ENCODE results near the gene GABRA4.

GABRA4 gene

DNA sequence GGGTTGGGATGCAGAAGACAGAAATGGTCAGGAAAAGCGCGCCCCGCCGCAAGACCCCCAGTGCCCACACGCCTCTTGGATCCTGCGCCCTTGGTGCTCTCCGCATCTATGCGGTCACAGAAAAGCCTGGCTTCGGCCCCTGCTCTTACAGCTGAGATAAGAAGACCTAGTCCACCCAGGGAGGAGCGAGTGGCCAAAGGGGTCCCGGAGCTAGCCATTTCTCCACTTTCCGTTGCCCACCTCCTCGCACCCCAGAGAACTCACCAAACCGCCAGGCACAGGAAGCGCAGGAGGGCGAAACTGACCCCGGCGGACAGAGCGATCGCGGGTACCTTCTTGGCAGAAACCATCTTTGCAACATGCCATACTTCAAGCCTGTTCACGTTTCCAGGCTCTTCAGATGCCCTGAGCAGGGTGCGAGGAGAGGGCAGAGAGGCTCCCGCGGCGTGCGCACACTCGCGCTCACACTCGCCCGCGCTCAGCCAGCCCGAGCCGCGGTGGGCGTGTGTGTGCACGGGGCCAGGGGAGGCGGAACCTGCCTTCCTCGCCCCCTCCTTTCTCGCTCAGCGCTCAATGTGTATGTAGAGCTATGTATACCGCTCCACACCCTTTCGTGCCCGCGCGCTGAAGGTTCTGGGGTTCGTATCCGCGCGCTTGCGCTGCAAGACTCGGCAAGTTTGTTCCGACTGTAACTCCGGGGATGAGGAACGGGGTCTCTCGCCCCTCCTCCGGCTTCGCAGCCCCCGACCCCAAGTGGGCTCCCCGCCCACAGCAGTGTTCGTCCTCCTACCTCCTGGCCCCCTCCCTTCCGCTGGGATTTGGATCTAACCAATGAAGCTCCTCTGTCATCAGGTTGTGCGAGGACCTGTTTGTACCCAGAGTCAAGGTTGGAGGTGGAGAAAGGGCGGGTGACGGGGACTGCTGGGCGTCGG is at the start of gene GABRA4:
TSS of gene GABRA4 (minus strand) at position 507 of the 932 bp plus-strand sequence. CDS start at position 350, 157 bp downstream.
- no peak for DNase-seq

DNA sequence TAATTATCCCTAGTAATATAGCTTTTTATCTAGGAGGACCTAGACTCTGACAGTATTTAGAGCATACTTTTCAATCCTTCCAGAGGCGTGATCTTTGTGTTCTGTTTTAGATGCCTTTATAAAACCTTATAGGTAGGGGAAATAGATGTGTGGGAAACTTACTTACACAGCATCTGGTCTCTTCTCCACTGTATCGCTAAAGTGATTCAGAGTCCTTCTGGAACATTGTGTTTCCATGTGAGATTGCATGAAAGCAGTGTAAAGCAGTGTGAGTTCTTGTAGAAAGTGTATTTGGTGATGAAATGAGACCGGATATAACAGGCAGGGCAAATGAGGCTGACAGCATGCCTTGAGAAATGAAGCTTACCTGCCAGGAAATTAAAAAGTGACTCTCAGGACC is 47.4 kb upstream of the GABRA4 start:
- no peak for DNase-seq

DNA sequence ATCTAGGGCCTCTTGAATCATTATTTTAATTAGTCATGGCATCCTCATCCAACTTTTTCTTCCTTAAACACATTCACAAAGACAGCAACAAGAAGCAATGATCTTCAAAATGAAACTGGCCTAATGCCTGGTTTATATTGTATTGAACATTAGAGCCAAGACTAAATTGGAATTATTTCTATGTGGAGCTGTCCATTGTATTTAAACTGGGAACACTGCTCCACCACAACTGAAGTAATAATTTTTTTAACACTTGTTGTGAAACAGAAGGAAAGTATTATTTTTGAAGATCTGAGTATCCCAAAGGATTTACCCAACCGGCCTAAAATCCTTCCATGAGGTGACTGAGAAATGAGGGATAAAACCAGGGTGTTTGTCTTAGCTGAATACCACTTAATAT is 44.9 kb upstream of the GABRA4 start:
- DNase-seq, result no peak

DNA sequence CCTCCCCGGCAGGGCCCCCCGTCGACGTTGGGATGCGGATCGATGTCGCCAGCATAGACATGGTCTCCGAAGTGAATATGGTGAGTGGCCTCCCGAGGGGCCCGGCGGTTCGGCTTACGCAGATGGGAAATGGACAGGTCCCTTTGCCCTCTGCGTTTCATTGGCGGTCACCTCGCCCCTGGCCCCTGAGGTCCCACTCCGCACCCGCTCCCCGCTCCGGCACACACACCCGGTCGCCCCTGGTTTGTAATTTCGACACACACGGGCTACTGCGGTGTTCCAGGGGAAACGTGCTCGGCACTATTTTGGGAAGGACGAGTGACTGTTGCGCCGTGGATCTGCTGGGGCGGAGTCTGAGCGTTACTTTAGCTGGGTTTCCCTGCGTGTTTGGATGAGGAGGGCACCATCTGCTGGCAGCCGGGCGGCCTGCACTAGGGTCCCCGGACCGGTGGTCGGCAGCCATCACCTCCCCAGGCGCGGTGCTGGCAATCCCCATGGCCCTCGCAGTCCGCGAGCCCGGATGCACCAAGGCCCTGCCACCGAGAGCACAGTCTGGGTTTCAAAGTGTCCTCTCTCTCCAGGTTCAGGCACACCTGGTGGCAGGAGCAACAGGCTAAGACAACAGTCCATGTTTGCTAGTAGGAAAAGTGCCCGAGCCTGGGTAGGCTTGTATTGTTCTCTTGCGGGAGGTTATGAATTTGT is 39.2 kb upstream of the GABRA4 start:
- no peak for DNase-seq

DNA sequence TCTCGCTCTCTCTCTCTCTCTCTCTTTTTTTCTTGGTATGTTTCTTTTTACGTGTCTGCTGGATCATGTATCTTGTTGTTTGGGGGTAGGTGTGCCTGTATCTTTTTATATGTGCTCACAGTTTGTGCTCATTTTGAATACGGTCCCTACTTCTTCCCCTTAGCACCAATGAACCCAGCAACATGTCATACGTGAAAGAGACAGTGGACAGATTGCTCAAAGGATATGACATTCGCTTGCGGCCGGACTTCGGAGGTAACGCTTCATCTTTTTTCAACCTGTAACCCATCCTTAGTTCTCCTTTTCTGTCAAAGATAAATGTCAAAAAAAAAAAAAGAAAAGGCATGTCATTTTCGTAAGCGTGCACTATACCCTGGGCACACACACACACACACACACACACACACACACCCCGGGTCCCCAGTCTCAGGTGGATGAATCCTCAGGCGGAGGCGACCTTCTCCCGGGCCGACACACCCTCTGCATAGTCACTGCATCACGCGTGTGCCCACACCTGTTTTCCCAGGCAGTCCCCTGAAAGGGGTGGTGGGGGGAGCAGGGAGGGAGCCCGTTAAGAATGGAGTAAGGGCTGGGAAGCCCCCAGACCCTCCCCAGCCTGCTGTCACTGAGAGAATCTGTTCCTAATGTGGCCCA is 38.5 kb upstream of the GABRA4 start:
- DNase-seq, result no peak

DNA sequence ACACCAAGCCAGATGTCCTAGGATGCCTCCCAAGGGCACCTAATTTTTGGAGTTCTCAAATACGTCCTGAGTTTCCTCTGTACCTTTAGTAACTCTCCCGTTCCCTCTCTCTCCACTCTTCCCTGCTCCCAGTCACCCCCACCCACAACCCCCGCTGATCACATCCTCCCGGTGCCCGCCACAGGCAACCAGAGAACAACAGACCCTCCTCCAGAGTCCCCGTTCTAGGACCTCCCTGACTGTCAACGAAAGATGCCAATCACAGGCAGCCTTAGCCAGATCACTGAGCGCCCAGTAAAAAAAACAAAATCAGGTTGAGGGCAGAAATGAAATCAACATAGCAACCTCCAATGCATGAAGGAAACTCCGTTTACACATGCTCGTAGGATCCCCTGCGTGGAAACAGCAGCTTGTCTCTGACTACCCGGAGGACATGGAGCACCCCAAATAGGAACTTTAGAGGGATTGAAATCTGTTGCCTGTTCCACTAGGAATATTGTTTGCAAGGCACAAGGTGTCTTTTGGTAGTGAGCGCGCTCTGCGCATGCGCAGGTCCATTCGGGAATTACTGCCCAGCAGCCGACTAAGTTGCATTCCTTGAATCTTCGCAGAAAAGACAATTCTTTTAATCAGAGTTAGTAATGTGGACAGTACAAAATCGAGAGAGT is 37.8 kb upstream of the GABRA4 start, which contains the start of gene GABRB1:
TSS of gene GABRB1 (plus strand) at position 557 of the 668 bp plus-strand sequence.
- DNase-seq, result no peak

DNA sequence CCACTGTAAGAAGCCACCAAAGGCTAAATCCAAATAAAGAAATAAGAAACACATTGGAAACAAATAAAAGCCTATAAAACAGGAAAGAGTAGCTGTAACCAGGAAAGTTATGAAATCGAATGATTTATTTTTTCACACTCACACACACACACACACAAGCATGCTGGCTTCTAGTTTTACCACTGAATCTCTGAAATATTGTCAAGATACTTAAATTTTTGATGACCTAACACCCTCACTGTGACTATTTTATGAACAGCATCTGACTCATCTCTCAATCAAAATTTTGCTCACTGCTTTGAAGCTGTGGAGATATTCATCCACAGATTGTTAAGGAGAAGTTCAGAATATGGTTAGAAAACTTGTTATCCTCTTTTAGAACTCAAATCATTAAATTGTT is 24.1 kb upstream of the GABRA4 start:
- no peak for DNase-seq

DNA sequence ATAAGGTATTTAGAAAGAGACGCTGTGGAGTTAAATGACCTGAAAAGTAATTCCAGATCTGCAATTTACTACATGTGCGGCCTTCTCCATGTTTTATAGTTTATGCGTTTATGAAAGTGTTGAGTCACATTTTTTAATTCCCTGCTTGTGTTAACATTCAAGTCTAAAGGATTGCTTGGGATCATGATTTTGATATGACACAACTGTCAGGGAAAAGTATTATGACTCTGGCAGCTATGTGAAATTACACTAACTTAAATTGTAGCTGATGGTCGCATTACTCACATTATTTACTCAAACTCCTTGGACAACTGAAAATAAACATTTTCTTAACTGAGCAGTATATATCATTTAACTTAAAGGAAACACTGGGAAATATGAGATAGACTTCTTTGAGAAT is 23.7 kb upstream of the GABRA4 start:
- no peak for DNase-seq

DNA sequence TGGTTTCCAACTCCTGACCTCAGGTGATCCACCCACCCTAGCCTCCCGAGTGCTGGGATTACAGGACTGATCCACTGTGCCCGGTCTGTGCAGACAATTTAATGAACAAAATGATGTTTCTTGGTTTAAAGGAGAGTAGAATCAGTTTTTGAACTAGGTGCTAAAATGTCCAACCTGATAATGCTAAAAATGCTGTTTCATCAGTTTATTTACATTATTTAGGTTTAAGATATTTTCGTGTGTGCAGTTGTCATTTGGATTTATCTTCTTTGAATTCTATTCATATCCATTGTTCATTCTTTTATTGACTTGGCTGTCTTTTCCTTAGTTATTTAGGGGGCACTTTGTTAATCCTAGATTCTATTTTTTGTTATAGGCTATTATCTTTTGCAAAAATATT is 20.0 kb upstream of the GABRA4 start:
- DNase-seq, result no peak

DNA sequence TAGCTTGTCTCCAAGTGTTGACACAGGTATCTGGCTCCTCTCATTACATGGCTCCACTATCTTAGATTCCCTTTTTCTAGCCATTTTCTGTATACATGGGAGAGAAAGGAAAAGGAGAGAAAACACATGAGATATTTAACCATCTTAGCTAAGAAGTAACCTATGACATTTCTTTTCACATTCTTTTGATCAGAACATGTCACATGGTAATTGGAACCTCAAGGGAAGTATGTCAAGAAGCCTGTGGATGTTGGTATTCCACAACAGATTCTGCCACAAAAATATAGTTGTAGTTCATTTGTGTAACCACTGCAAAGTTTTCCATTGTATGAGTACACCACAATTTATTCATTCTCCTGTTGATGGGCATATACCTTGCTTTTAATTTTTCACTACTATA is 19.3 kb upstream of the GABRA4 start:
- DNase-seq, result no peak

DNA sequence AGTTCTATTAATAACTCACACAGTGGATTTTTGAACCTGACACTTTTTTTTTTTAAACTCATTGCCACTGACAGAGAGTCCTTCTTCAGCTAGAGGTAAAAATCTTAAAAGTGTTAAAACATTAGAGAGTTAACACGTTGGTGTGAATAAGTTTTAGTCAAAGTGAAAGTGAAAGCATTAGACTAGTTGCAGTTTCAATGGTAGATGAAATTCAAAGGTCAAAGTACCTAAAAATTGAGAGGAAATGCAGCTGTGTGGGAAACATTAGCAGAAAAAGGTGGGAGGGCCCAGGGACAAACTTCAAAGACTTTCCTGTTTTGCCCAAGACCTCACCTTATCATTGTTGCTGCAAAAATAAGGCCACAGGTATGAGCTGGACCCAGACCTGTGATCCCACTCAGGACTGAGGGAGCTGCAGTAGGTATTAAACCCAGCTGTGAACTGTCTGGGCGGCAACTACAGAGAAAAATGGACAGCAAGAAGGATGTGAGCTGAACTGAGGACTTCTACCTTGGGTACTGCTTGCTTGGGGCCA is 17.6 kb upstream of the GABRA4 start:
- no peak for DNase-seq

DNA sequence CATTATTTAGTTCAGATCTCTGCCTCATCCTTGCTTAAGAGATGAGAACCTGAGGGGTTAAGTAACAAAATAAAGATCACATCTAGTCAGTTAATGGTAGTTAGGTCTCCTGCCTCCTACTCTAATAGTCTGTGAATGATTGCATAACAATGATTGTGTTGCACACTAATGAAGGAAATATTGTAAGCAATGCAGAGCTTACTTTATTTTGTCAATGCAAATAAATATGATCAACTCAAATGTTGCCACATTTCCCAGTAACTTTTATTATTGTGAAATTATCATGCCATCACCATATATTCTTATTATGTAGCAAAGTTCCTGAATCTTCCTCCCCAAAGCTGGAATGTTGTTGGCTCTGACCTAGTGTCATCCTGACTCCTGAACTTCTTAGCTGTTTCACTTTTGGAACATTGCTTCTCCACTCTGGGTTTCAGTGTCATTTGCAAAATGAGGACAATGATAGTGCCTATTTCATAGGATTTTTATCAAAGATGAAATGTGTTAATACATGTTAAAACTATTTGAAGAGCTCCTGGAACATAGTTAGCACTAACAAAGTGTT is 17.0 kb upstream of the GABRA4 start:
- no peak for DNase-seq

DNA sequence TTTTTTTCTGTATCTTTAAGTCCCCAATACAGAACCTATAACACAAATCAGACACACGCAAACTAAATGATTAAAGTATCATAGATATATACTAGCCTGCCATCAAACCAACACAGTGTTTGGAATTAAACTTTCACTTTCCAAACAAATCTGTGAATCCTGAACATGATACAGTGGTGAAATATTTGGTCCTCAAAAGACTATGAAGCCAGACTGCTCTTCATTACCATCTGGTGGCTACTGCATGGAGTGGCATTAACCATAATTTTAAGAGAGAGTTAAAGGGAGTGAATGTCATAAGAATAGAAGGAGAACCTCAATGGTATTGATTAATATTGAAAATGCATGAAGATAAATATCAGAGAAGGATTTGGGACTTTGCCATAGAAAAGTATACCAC is 9.2 kb upstream of the GABRA4 start:
- no peak for DNase-seq

DNA sequence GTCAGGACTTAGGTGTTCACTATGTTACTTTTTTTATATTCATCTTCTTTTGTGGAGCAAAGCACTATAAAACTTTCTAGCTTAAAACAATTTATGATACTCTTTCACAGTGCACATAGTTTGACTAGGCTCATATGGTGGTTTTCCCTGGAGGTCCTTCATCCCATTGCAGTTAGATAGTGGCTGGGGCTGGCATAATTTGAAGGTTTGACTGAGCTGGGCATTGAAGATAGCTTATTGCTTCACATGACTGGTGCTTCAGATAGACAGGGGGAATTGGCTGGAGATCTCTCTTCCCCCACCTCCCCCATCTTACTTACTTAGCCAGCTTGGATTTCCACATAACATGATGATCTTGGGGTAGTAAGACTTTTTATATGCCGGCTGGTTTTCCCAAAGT is 7.0 kb upstream of the GABRA4 start:
- DNase-seq, result no peak

DNA sequence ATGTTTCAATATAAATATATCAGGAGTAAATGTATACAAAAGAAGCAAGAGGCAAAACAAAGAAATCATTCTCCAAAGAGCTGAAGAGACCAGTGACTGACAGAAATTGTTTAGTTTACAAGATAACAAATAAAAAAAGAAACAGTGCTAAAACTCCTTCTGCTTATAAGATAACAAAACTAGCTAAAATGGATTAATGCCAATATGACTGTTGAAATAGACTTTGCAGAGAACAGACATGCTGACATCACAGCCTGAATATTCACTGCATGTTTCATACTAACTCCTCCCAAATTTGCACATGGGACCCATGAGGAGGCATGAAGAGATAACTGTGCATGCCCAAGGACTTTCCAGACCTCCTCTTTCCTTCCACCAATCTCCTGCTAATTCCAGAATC is 6.2 kb upstream of the GABRA4 start:
- DNase-seq, result no peak

DNA sequence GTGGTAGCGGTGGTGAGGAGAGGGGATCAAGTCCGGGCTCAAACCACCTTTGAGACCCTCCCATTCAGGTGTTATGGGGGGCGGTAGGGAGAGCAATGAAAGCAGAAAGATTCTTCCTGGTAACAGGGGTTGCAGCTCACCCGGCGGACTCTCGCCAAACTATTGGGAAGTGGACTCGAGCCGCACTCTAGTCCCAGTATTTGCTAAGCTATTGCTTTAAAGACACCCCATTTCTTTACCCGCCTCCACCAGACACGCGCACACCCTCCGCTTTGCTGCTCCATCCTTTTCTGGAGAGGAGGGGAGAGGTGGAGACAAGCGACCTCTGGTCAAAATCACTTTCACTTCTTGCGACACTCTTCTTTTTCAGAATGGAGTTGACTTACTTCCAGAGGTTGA is 625 bp upstream of the GABRA4 start:
- no peak for DNase-seq

DNA sequence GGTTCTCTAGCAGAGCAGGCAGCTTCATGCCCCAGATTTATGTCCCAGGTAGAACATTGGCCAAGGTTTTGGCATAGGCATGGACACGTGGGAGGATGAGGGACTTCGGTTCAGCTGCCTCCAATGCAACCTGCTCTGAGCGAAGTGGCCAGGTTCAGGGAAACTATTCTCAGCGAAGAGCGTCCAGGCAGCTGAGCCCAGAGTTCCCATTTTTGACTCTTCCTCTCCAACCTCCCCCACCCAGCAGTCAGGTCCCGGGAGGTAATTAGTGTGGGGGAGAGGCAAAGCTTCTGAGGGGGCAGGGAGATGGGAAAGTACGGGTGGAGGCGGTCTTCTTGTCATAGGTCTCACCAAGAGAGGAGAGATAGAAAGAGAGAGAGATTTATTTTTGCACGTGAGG is 1.0 kb downstream of the GABRA4 start:
- DNase-seq, result no peak

DNA sequence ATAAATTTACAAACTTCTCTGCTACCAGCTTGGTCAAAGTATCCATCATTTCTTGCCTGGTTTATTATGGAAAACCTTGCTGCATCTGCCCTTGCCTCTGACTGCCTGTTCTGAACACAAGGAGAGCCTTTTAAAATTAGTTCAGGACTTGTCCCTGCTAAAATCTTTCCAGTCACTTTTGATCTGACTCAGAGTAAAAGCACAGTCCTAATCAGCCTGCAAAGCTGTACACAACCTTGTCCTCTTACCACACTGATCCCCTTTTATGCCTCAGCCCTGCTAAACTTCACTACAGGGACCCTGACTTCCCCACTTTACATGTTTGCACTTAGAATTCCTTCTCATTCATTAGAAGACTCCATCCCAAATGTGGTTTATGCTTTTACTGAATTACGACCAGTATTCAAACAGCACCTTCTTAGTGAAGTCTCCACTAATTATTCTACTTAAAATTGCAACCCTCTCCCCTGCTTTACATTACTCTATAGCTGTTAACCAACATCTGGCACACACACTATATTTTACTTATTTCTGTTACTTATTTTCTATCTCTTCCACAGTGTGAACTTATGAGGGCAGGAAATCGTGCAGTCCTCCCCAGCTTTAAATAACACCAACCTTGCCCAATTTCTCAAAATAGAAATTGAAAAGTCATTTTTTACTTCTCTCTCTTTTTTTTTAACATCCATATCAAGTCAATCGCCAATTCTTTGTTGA is 6.3 kb downstream of the GABRA4 start:
- no peak for DNase-seq

DNA sequence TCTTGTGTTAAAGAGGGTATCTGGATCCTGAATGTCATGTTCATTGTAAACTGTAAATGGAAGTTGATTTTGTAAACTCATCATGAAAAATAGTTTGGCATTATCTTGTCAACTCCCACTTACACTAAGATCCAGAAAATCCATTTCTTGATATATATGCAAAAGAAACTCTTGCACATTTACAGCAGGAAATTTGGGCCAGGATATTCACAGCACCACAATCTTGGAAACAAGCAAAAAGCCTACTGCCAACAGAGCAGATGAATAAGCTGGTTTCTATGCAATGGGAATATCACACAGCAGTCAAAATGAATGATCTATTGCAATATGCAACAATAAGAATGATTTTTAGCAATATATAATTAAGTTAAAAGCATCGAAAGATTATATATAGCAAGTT is 8.6 kb downstream of the GABRA4 start:
- DNase-seq, result no peak

DNA sequence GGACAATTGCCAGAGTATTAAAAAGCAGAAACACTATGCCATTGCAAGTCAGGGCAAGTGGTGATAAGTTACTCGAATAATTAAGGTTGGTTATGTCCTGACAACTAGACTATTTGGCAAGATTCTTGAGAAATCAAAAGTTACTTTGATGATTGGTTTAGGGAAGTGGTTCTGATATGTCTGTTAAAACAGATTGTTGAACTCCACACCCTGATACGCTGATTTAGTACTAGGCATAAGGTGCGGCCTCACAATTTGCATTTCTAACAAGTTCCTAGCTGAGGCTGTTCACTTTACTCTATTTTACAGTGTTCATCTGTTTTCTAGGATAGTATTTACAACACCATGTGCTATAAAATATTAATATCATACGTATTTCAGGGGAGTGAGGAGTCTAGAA is 12.5 kb downstream of the GABRA4 start:
- DNase-seq, result no peak

DNA sequence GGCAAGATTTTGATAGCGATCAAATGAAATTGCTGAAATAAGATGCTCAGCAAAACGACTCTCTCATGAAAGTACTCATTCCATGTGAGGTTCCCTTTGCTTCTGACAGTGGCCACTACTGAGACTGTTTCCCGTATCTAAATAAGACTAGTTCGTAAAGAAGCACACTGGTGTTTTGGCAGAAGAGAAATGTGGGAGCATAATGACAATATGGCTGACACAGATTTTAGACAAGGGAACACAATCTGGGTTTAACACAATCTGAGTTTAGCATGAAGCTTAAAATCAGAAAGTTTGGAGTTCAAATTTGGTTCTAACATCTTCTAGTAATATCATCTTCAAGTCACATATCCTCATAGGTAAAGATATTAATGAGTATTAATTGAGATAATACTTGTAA is 13.7 kb downstream of the GABRA4 start:
- DNase-seq, result no peak

DNA sequence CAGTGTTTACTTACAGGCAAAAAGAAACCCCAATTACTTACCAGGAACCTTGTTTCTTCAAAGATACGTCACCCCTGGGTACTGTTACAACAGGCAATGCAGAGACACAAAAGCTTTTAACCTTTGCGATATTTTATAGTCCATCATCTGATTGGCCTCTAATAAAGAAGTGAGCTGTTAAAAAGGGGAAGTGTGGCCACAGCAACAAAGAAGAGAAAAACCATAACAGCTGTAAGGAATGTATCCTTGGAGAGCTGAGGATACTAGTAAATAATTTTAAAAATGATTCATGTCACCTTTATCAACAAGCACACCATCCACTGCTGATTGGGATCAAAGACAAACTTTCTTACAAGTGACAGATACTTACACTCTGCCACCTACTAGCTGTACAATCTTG is 14.1 kb downstream of the GABRA4 start:
- no peak for DNase-seq
